ENCODE measurements around the gene SYTL5. TPM values are rescaled to one million over a fixed set of nuclear protein-coding genes. Genes with fewer than 3 reads are reported as not detected.
A peak's percentile ranks its signal among the peaks of the same experiment; 100 is the strongest.

The SYTL5 gene
- polyA plus RNA-seq, 2 of the 4 experiments (the other 2 are of a cell fraction): 0.79 to 1.1 TPM

GRCh38 chrX:38061335-38061734, 55.0 kb downstream of the SYTL5 start:
- H3K4me1 ChIP-seq: no peaks in the 10 kb centered on the region
- no peak overlapping the region for H3K27ac ChIP-seq
- FAIRE-seq: no peak
- peak overlapping the region; percentile 4; the same call in 1 of the 3 replicates for H3K4me2 ChIP-seq
- 3% methylated on average over 2 of the region's 2 CpGs for WGBS (ENCODE audit: missing lambda C conversion rate)
- peak in 1 of 2 experiments; percentile 2 for DNase-seq (ENCODE audit: low read depth in 1 of 2, low spot score in 1 of 2)
- no peak for ATAC-seq
- no peak overlapping the region for H3K4me3 ChIP-seq
- H3K9me3 ChIP-seq: no peaks in the 10 kb centered on the region
- TF ChIP-seq JUN (IDR thresholded peaks at IDR 0.05): no peak
- TF ChIP-seq HDAC2 (IDR thresholded peaks at IDR 0.05): no peak
- TF ChIP-seq MAX (IDR thresholded peaks at IDR 0.05): no peak
- peak; percentile 39 for TF ChIP-seq JUNB (IDR thresholded peaks at IDR 0.05)
- TF ChIP-seq FOSL2 (IDR thresholded peaks at IDR 0.05): no peak
- peak; percentile 63 for TF ChIP-seq FOSL2 (CRISPR knock-in tag; IDR thresholded peaks at IDR 0.05)
- POLR2A ChIA-PET: no interaction called here
- CTCF ChIA-PET: no interaction called here

GRCh38 chrX:38066934-38067333, 60.6 kb downstream of the SYTL5 start:
- no peaks in the 10 kb centered on the region for H3K4me1 ChIP-seq
- no peak overlapping the region for H3K27ac ChIP-seq
- 24% methylated on average over 2 of the region's 2 CpGs for WGBS (ENCODE audit: missing lambda C conversion rate)
- ChIA-PET CTCF (no interaction called here), POLR2A (no interaction called here)
- no peaks in the 10 kb centered on the region for H3K9me3 ChIP-seq
- ATAC-seq (no peak), DNase-seq (ENCODE audit: low read depth in 1 of 2, low spot score in 1 of 2) (no peak), FAIRE-seq (peak; percentile 98)
- TF ChIP-seq SMC3 (IDR thresholded peaks at IDR 0.05): no peak
- no peak for TF ChIP-seq ZSCAN20 (CRISPR knock-in tag; IDR thresholded peaks at IDR 0.05)
- no peak for TF ChIP-seq ELK1 (IDR thresholded peaks at IDR 0.05; ENCODE audit: low read depth, low read length)
- no peak for TF ChIP-seq RNF2 (IDR thresholded peaks at IDR 0.05; ENCODE audit: borderline replicate concordance, low read depth)
- no peak for TF ChIP-seq HOXA7 (CRISPR knock-in tag; IDR thresholded peaks at IDR 0.05)
- TF ChIP-seq TFCP2L1 (CRISPR knock-in tag; IDR thresholded peaks at IDR 0.05): no peak
- H3K4me2 ChIP-seq: no peak overlapping the region
- H3K4me3 ChIP-seq: no peak overlapping the region

- WGBS (ENCODE audit: missing lambda C conversion rate): 24% methylated on average over 3 of the region's 3 CpGs
- Histone ChIP-seq H3K4me3 (no peak overlapping the region), H3K27ac (no peak overlapping the region), H3K4me1 (no peaks in the 10 kb centered on the region), H3K4me2 (no peak overlapping the region), H3K9me3 (no peaks in the 10 kb centered on the region)
- DNase-seq (ENCODE audit: low read depth in 1 of 2, low spot score in 1 of 2) (no peak), FAIRE-seq (no peak), ATAC-seq (no peak)
- POLR2A ChIA-PET: no interaction called here
- CTCF ChIA-PET: no interaction called here
- TF ChIP-seq ELK1 (IDR thresholded peaks at IDR 0.05; ENCODE audit: low read depth, low read length) (no peak), JUNB (IDR thresholded peaks at IDR 0.05) (no peak), FOSB (CRISPR knock-in tag; IDR thresholded peaks at IDR 0.05) (no peak), MAZ (IDR thresholded peaks at IDR 0.05; ENCODE audit: borderline replicate concordance, low read depth, low read length) (no peak), EP300 (IDR thresholded peaks at IDR 0.05) (no peak), TP53 (CRISPR knock-in tag; IDR thresholded peaks at IDR 0.05) (no peak), KDM5A (IDR thresholded peaks at IDR 0.05) (no peak), KDM1A (IDR thresholded peaks at IDR 0.05; ENCODE audit: low read depth) (no peak), RARB (CRISPR knock-in tag; IDR thresholded peaks at IDR 0.05) (no peak), FOXS1 (CRISPR knock-in tag; IDR thresholded peaks at IDR 0.05) (no peak), USF2 (IDR thresholded peaks at IDR 0.05) (no peak), TFCP2L1 (CRISPR knock-in tag; IDR thresholded peaks at IDR 0.05) (no peak)
Observed at GRCh38 chrX:38069273-38069672, 62.9 kb downstream of the SYTL5 start.

Measured in A549 (cell line).